ENCODE data around the gene FAM234B. TPM values are rescaled to one million over a fixed set of nuclear protein-coding genes. Genes with fewer than 3 reads are reported as not detected.

The FAM234B gene
- total RNA-seq, 2 experiments from 2014 or later, result 3.0 to 3.2 TPM

GRCh38 chr12:13100605-13100881 is 56.4 kb downstream of the FAM234B start:
- Mint-ChIP-seq H3K4me3 (peak overlapping the region; percentile 87), H3K36me3 (ENCODE audit: low read depth) (no peaks in the 10 kb centered on the region), H3K4me1 (ENCODE audit: low read depth) (peaks cover 53% of the 10 kb centered on the region), H3K27ac (peak overlapping the region; percentile 94), H3K27me3 (no peaks in the 10 kb centered on the region), H3K9me3 (no peaks in the 10 kb centered on the region)
- ChIA-PET POLR2A (interaction anchor here (1.3 to 2.9 kb wide), 2 partner anchors 108 to 111 kb away, joined by 3 to 9 read pairs; no protein-coding TSS in a partner anchor), CTCF (interaction anchor here (1.2 to 6.9 kb wide), 2 partner anchors 96 to 111 kb away, joined by 4 to 50 read pairs; partner anchors contain the start of gene EMP1)
- DNase-seq, result no peak
- Histone ChIP-seq H3K4me1 (ENCODE audit: insufficient read depth, low read length) (peaks cover 38% of the 10 kb centered on the region), H3K27ac (ENCODE audit: low read depth in 1 of 2, low read length in 2 of 2) (peak overlapping the region; percentile 7 to 91), H3K27me3 (ENCODE audit: control insufficient read depth in 1 of 2, insufficient read depth in 2 of 2, low read length in 2 of 2) (no peaks in the 10 kb centered on the region), H3K4me3 (ENCODE audit: low read length) (peak overlapping the region; percentile 64), H3K9me3 (ENCODE audit: control insufficient read depth in 1 of 2, insufficient read depth in 1 of 2, low read length in 2 of 2) (no peaks in the 10 kb centered on the region), H3K36me3 (ENCODE audit: insufficient read depth, low read length) (no peaks in the 10 kb centered on the region)
- no peak for ATAC-seq (ENCODE audit: poor library complexity)
- TF ChIP-seq, protein P1, sequence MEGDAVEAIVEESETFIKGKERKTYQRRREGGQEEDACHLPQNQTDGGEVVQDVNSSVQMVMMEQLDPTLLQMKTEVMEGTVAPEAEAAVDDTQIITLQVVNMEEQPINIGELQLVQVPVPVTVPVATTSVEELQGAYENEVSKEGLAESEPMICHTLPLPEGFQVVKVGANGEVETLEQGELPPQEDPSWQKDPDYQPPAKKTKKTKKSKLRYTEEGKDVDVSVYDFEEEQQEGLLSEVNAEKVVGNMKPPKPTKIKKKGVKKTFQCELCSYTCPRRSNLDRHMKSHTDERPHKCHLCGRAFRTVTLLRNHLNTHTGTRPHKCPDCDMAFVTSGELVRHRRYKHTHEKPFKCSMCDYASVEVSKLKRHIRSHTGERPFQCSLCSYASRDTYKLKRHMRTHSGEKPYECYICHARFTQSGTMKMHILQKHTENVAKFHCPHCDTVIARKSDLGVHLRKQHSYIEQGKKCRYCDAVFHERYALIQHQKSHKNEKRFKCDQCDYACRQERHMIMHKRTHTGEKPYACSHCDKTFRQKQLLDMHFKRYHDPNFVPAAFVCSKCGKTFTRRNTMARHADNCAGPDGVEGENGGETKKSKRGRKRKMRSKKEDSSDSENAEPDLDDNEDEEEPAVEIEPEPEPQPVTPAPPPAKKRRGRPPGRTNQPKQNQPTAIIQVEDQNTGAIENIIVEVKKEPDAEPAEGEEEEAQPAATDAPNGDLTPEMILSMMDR (IDR thresholded peaks at IDR 0.05), result no peak
- intact Hi-C loops (cut with DNase I, micrococcal nuclease), result loop anchor here (2.0 to 10.0 kb wide), 3 partner anchors 100 to 746 kb away; partner anchors contain the start of genes HEBP1 (in 2 of the 2), BORCS5 (in 1 of the 2), CDKN1B (in 1 of the 2) and MANSC1 (in 1 of the 2)

- H3K27ac ChIP-seq (ENCODE audit: low read depth in 1 of 2, low read length in 2 of 2), result peak overlapping the region; percentile 93 to 94
- CTCF ChIA-PET, result interaction anchor here (1.2 to 6.9 kb wide), 2 partner anchors 95 to 110 kb away, joined by 4 to 50 read pairs; partner anchors contain the start of gene EMP1
- Mint-ChIP-seq H3K27ac (peak overlapping the region; percentile 94), H3K4me3 (peak overlapping the region; percentile 87), H3K36me3 (ENCODE audit: low read depth) (no peaks in the 10 kb centered on the region), H3K9me3 (no peaks in the 10 kb centered on the region), H3K4me1 (ENCODE audit: low read depth) (peaks cover 53% of the 10 kb centered on the region), H3K27me3 (no peaks in the 10 kb centered on the region)
- POLR2A ChIA-PET, result interaction anchor here (1.3 to 2.9 kb wide), 3 partner anchors 101 to 111 kb away, joined by 3 to 9 read pairs (median 6); no protein-coding TSS in a partner anchor
- no peaks in the 10 kb centered on the region for H3K36me3 ChIP-seq (ENCODE audit: insufficient read depth, low read length)
- intact Hi-C loops (cut with DNase I, micrococcal nuclease), result loop anchor here (1.0 to 10.0 kb wide), 4 partner anchors 95 to 746 kb away; partner anchors contain the start of genes HEBP1 (in 2 of the 2), BORCS5 (in 1 of the 2), CDKN1B (in 1 of the 2) and EMP1 (in 1 of the 2)
- peaks cover 38% of the 10 kb centered on the region for H3K4me1 ChIP-seq (ENCODE audit: insufficient read depth, low read length)
- peak; percentile 87 for ATAC-seq (ENCODE audit: poor library complexity)
- peak; percentile 87 to 98 (median 92) for DNase-seq
- H3K27me3 ChIP-seq (ENCODE audit: control insufficient read depth in 1 of 2, insufficient read depth in 2 of 2, low read length in 2 of 2), result no peaks in the 10 kb centered on the region
- TF ChIP-seq, protein P1 (IDR thresholded peaks at IDR 0.05), result no peak
- H3K4me3 ChIP-seq (ENCODE audit: low read length), result peak overlapping the region; percentile 64
- H3K9me3 ChIP-seq (ENCODE audit: control insufficient read depth in 1 of 2, insufficient read depth in 1 of 2, low read length in 2 of 2), result no peaks in the 10 kb centered on the region
Measured at GRCh38 chr12:13100882-13101769, 56.9 kb downstream of the FAM234B start.

- peak overlapping the region; percentile 93 to 94 for H3K27ac ChIP-seq (ENCODE audit: low read depth in 1 of 2, low read length in 2 of 2)
- Mint-ChIP-seq H3K27me3 (no peaks in the 10 kb centered on the region), H3K4me3 (peak overlapping the region; percentile 87), H3K9me3 (no peaks in the 10 kb centered on the region), H3K27ac (peak overlapping the region; percentile 94), H3K36me3 (ENCODE audit: low read depth) (no peaks in the 10 kb centered on the region), H3K4me1 (ENCODE audit: low read depth) (peaks cover 53% of the 10 kb centered on the region)
- peak overlapping the region; percentile 64 for H3K4me3 ChIP-seq (ENCODE audit: low read length)
- TF ChIP-seq, protein P1 (IDR thresholded peaks at IDR 0.05), result no peak
- H3K4me1 ChIP-seq (ENCODE audit: insufficient read depth, low read length), result peaks cover 38% of the 10 kb centered on the region
- peak in 11 of 14 experiments; percentile 8 to 61 (median 27) for DNase-seq
- ChIA-PET CTCF (interaction anchor here (1.0 to 6.9 kb wide), 2 partner anchors 94 to 110 kb away, joined by 3 to 50 read pairs; partner anchors contain the start of gene EMP1), POLR2A (interaction anchor here (1.3 to 2.9 kb wide), 3 partner anchors 100 to 110 kb away, joined by 3 to 9 read pairs (median 6); no protein-coding TSS in a partner anchor)
- no peaks in the 10 kb centered on the region for H3K9me3 ChIP-seq (ENCODE audit: control insufficient read depth in 1 of 2, insufficient read depth in 1 of 2, low read length in 2 of 2)
- intact Hi-C loops (cut with DNase I, micrococcal nuclease), result loop anchor here (1.0 to 10.0 kb wide), 5 partner anchors 61 to 747 kb away; partner anchors contain the start of genes HEBP1 (in 2 of the 2), BORCS5 (in 1 of the 2), CDKN1B (in 1 of the 2) and EMP1 (in 1 of the 2)
- no peaks in the 10 kb centered on the region for H3K27me3 ChIP-seq (ENCODE audit: control insufficient read depth in 1 of 2, insufficient read depth in 2 of 2, low read length in 2 of 2)
- no peaks in the 10 kb centered on the region for H3K36me3 ChIP-seq (ENCODE audit: insufficient read depth, low read length)
- no peak for ATAC-seq (ENCODE audit: poor library complexity)
Measured at GRCh38 chr12:13101821-13102375, 57.7 kb downstream of the FAM234B start.
